Measurements from ENCODE around the gene CCNDBP1.
"Not testable (repeated sequence)": the region's sequence is repeated elsewhere in the genome, so short reads cannot be mapped to it uniquely, and the experiment has no call there.

CCNDBP1 gene

GRCh38 chr15:43185157-43186002 is at the start of gene CCNDBP1:
TSS of gene CCNDBP1 (plus strand) at chr15:43185403. CDS start at chr15:43185499, 96 bp downstream.
- peak; percentile 77 to 90 for DNase-seq

- DNase-seq, result no peak
Observed at GRCh38 chr15:43143203-43143941, 41.8 kb upstream of the CCNDBP1 start.

GRCh38 chr15:43144512-43144911 is 40.7 kb upstream of the CCNDBP1 start:
- DNase-seq, result no peak

- DNase-seq, result no peak
Observed at GRCh38 chr15:43146184-43146583, 39.0 kb upstream of the CCNDBP1 start.

- no peak for DNase-seq
Observed at GRCh38 chr15:43150191-43150929, 34.8 kb upstream of the CCNDBP1 start.

- DNase-seq, result no peak
Observed at GRCh38 chr15:43151688-43152087, 33.5 kb upstream of the CCNDBP1 start.

GRCh38 chr15:43153269-43153668 is 31.9 kb upstream of the CCNDBP1 start:
- DNase-seq, result no peak

GRCh38 chr15:43165801-43166325 is 19.3 kb upstream of the CCNDBP1 start:
- no peak for DNase-seq

- DNase-seq, result not testable (repeated sequence)
Observed at GRCh38 chr15:43167261-43167660, 17.9 kb upstream of the CCNDBP1 start.

- peak in 1 of 2 experiments; percentile 9 for DNase-seq
Observed at GRCh38 chr15:43168192-43169107, 16.8 kb upstream of the CCNDBP1 start.

- no peak for DNase-seq
Observed at GRCh38 chr15:43169888-43170287, 15.3 kb upstream of the CCNDBP1 start.

GRCh38 chr15:43175656-43176309 is 9.4 kb upstream of the CCNDBP1 start:
- not testable (repeated sequence) for DNase-seq

GRCh38 chr15:43177147-43177546 is 8.1 kb upstream of the CCNDBP1 start:
- DNase-seq, result not testable (repeated sequence)

GRCh38 chr15:43183270-43183669 is 1.9 kb upstream of the CCNDBP1 start:
- no peak for DNase-seq

GRCh38 chr15:43184407-43185124 is 637 bp upstream of the CCNDBP1 start:
- no peak for DNase-seq

GRCh38 chr15:43186003-43186353 is 775 bp downstream of the CCNDBP1 start:
- no peak for DNase-seq

- DNase-seq, result no peak
Observed at GRCh38 chr15:43187544-43188155, 2.4 kb downstream of the CCNDBP1 start.

GRCh38 chr15:43189296-43189695 is 4.1 kb downstream of the CCNDBP1 start:
- DNase-seq, result no peak

GRCh38 chr15:43190178-43190577 is 5.0 kb downstream of the CCNDBP1 start:
- DNase-seq, result no peak

- no peak for DNase-seq
Observed at GRCh38 chr15:43193710-43194109, 8.5 kb downstream of the CCNDBP1 start.
